NCI-H1417 treated with DMSO at 0.1 percent for 48 hours (cell line): ENCODE data around the gene SMARCA4.

Experiments
- DNase-seq: peaks from one replicate; lab custom pipeline; 2025; lab: John Stamatoyannopoulos, UW

Gene SMARCA4

GRCh38 chr19:10960314-10961072 is at the start of gene SMARCA4:
SMARCA4 (plus strand) TSS chr19:10961030; CDS start chr19:10984152, 23,122 bp downstream.
- peak; percentile 88 for DNase-seq

DNA sequence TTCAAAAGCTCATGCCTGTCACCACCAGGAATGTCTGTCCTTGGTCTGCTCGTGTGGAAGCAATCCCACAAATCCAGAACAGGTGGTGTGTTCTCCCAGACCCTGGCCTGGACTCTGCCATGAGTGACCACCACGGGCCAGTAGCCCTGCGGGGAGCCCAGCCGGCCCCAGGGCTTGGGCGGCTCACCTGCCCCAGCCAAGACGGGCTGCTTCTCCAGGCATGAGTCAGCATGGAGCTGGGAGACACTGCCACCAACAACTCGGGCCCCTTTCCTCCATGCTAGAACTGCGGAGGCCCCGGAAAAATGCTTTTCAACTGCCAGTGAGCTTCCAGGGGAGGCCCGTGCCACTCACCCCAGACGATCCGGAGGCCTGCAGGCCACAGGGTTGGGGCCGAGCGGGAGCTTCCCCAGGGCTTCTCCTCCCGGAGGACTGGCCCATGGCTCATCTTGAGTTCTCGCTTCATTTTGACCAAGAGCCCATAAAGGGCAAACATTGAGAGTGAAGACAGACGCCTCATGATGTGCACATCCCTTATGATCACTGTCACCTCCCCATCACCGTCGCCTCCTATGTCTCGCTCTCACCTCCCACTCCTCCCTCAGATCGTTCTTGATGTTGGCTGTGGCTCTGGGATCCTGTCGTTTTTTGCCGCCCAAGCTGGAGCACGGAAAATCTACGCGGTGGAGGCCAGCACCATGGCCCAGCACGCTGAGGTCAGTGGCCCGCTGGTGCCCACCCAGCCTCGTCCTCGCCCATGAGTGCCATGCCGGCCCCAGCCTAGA is 49.1 kb upstream of the SMARCA4 start:
- DNase-seq = no peak

- no peak for DNase-seq
These were observed 48.2 kb upstream of the SMARCA4 start for GRCh38 chr19:10912619-10913018.

- no peak for DNase-seq
These were observed 47.0 kb upstream of the SMARCA4 start for GRCh38 chr19:10913716-10914340.

DNA sequence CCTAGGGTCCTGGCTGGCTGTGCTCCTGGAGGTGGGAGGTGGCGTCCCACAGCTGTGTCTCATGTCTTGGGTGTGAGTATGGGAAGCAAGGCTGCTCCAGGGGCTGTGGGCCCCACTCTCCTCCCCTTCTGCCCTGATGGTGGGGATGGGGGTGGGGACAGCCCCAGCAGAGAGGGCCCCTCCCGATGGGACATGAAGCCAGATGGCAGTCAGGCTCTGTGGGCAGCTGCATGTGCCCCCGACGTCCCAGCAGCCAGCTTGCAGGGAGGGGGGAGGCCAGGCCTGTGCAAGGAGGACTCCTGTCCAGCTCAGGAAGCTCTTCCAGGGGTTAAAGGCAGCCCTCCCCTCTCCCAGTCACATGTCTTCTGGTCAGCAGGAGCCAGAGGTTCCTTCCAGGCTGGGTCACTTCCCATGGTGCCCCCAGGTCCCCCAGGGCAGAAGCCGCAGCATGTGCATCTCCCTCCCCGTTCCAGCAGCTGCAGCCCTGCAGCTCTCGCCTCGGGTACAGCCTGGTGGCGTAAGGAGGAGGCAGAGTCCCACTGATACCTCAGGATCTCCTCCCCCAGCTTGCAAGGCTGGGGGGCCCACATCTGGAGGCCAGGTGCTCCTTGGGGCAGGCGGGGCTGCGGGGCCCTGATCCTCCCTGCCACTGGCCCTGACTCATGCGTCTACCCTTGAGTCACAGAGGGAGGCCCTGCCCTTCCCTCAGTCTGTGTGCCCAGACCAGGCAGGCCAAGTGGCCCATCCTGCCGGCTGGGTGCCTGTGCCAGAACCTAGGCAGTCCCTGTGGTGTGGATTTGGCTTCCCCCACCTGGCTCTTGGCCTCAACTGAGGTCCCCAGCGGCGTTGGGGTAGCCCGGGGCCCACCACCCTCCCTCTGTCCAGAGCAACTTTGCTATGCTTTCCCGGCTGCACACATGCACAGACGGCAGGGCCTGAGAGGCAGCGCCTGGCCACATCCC is 45.4 kb upstream of the SMARCA4 start:
- DNase-seq = no peak

DNA sequence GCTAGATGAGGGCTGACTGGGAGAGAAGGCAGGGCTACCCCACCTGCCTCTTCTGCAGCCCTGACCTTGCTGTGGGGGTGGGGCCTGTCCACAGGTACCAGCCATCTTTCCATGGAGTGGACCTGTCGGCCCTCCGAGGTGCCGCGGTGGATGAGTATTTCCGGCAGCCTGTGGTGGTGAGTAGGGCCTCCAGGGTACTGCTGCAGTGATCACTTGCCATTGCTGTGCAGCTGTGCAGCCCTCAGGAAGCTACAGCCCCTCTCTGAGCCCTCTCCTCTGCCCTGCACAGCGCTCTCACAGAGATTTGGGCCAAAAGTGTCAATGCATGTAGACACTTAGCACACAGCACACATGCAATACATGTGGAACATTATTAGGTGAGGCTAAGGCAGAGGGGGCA is 44.2 kb upstream of the SMARCA4 start:
- DNase-seq = no peak

GRCh38 chr19:10918359-10918758 is 42.5 kb upstream of the SMARCA4 start:
- no peak for DNase-seq

DNA sequence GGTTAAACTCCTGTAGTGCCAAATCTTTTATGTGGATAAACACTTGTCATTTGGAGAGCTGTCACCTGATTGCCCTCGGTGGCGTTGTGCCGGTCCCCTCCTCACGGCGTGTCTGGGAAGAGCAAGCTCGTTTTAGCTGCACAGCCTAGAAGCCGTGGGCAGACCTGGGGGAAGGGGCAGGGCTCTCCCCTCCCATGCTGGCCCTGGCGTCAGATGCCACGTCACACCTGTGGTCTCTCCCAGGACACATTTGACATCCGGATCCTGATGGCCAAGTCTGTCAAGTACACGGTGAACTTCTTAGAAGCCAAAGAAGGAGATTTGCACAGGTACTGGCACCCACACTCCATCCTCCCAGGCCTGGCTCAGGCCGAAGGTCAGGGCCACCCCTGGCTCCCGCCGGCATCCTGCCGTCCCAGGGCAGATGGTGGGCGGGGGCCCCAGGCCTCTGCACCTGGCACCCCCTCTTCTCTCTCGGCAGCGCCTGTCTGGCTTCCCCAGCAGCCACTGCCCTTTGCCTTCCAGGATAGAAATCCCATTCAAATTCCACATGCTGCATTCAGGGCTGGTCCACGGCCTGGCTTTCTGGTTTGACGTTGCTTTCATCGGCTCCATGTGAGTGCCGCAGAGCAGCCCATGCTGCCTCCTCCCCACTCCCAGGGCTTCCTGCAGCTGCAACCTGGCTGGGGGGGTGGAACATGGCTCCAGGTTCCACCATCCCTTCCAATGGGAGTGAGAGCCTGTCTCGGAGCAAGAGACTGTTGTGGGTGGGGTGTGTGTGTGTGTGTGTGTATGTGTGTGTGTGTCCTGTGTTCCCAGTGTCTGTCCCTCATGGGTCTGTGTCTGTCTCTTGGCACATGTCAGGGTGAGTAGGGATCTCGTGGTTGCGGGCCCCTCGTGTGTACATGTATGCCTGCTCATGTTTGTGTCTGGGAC is 41.2 kb upstream of the SMARCA4 start:
- no peak for DNase-seq

DNA sequence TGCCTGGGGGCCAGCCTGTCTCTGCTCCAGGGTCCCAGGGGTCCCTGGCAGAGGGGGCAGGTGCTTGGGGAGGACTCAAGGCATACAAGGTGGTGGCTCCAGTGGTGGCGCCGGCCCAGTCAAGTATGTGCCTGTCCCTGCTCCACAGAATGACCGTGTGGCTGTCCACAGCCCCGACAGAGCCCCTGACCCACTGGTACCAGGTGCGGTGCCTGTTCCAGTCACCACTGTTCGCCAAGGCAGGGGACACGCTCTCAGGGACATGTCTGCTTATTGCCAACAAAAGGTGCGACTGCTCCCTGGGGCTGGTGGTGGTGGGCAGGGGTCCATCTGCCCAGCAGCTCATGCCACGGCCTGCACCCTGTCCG is 40.6 kb upstream of the SMARCA4 start:
- no peak for DNase-seq

DNA sequence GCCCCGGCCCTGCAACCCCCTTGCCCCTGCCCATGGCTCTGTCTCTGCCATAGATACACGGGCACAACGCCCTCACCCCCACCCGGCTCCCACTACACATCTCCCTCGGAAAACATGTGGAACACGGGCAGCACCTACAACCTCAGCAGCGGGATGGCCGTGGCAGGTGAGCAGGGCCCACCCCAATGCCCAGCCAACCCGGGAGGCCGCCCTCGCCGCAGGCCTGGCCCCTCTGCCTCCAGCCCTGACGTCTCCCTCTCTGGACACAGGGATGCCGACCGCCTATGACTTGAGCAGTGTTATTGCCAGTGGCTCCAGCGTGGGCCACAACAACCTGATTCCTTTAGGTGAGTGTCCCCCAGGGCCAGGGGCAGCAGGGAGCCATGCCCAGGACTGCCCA is 40.0 kb upstream of the SMARCA4 start:
- no peak for DNase-seq

- no peak for DNase-seq
These were observed 39.5 kb upstream of the SMARCA4 start for GRCh38 chr19:10921199-10921909.

- no peak for DNase-seq
These were observed 38.8 kb upstream of the SMARCA4 start for GRCh38 chr19:10921910-10922637.

- DNase-seq = no peak
These were observed 38.2 kb upstream of the SMARCA4 start for GRCh38 chr19:10922638-10923014.

DNA sequence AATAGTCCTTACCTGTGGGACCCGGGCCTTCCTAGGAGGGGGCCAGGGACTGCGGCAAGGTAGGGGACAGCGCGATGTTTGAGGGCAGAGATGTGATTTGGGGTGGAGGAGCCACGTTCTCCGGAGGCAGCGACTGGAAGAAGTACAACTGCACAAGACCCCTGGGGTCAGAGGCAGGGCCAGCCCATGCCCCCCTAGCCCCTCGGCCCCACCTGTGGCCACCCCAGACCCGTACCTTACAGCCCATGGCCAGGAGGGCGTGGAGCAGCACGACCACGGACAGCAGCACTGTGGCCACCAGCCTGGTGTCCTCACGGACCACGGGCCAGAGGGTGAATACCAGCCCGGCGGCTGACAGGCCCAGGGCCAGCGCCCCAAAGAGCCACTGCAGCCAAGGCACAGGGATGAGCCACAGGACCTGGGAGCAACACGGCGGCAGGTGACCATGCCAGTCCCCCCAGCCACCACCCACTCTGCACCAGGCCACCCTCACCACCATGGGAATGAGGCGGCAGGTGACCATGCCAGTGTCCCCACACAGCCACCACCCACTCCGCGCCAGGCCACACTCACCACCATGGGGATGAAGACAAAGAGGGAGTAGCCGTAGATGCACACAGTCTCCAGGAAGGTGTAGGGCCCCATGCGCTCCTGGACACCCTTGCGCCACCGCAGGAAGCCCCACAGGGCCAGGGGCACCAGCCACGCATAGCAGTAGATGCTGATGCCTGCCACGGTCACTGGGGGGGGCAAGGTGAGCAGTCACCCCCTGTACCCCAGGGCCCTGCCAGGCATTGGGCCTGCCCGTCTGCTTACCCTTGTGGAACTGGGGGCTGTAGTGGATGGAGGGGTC is 37.3 kb upstream of the SMARCA4 start:
- DNase-seq = no peak

GRCh38 chr19:10924597-10924996 is 36.2 kb upstream of the SMARCA4 start:
- DNase-seq = no peak

GRCh38 chr19:10927730-10928562 is 32.9 kb upstream of the SMARCA4 start:
- DNase-seq = no peak

- peak; percentile 91 for DNase-seq
These were observed 32.0 kb upstream of the SMARCA4 start, which contains the start of the genes TIMM29 and YIPF2 for GRCh38 chr19:10928563-10929401. TIMM29 (plus strand) TSS chr19:10928811; CDS start chr19:10928823, 12 bp downstream. YIPF2 (minus strand) TSS chr19:10928639; CDS start chr19:10928410, 229 bp downstream.
